GM18526 (cell line): Measurements from ENCODE around the gene LRRC32.

Source experiments
- POLR2A ChIP-seq: IDR thresholded peaks from 3 replicates; pipeline ENCODE4 v1.6.1; 2011; ENCODE audit not compliant: insufficient read length; ENCODE audit errors: extremely low read depth

The LRRC32 gene

GRCh38 chr11:76638270-76639197 is 32.0 kb downstream of the LRRC32 start:
- TF ChIP-seq POLR2A: no peak

GRCh38 chr11:76637491-76638269 is 32.9 kb downstream of the LRRC32 start:
- TF ChIP-seq POLR2A: peak; percentile 18

- TF ChIP-seq POLR2A: no peak
Observed at GRCh38 chr11:76636826-76637460, 33.6 kb downstream of the LRRC32 start.

- no peak for TF ChIP-seq POLR2A
Observed at GRCh38 chr11:76635991-76636738, 34.4 kb downstream of the LRRC32 start.

- no peak for TF ChIP-seq POLR2A
Observed at GRCh38 chr11:76634886-76635285, 35.7 kb downstream of the LRRC32 start.

- TF ChIP-seq POLR2A: no peak
Observed at GRCh38 chr11:76632492-76632891, 38.1 kb downstream of the LRRC32 start.

- no peak for TF ChIP-seq POLR2A
Observed at GRCh38 chr11:76631566-76632308, 38.8 kb downstream of the LRRC32 start.

GRCh38 chr11:76630600-76631281 is 39.8 kb downstream of the LRRC32 start:
- no peak for TF ChIP-seq POLR2A

- TF ChIP-seq POLR2A: no peak
Observed at GRCh38 chr11:76629853-76630599, 40.5 kb downstream of the LRRC32 start.

GRCh38 chr11:76629116-76629852 is 41.3 kb downstream of the LRRC32 start:
- TF ChIP-seq POLR2A: no peak

- no peak for TF ChIP-seq POLR2A
Observed at GRCh38 chr11:76628408-76628947, 42.1 kb downstream of the LRRC32 start.

- TF ChIP-seq POLR2A: no peak
Observed at GRCh38 chr11:76627606-76628005, 42.9 kb downstream of the LRRC32 start.

GRCh38 chr11:76626921-76627401 is 43.6 kb downstream of the LRRC32 start:
- TF ChIP-seq POLR2A: no peak
